A549 treated with DMSO at 1 μM for 4 hours (cell line): ENCODE results near the gene RPS6KA5. TPM values are rescaled to one million over a fixed set of nuclear protein-coding genes. Genes with fewer than 3 reads are reported as not detected.

Experiments used
- total RNA-seq: library from RNA; stranded (reverse); fragments of 200-300 nt; extraction: Qiagen RNA extraction; gene quantifications from 5 replicates; pipeline ENCODE4 v1.2.3, GENCODE V29; 2022; ENCODE audit warnings: low read depth

The RPS6KA5 gene
- 2.6 to 4.4 TPM (median 3.8 TPM) in 5 replicates for total RNA-seq

GRCh38 chr14:91060351-91061055 is at the start of gene RPS6KA5:
RPS6KA5 (minus strand) TSS chr14:91060641; CDS start chr14:91060434, 207 bp downstream.

GRCh38 chr14:90815822-90816662 is 244.4 kb downstream of the RPS6KA5 start, which contains the start of gene TTC7B:
TTC7B (minus strand) TSS chr14:90816430; CDS start chr14:90816295, 135 bp downstream.

Other genes starting within 250 kb of the RPS6KA5 start
- gene TTC7B, start 244.2 kb downstream of the RPS6KA5 start, total RNA-seq, result 15.6 to 25.1 TPM (median 20.3 TPM) in 5 replicates
- 14.8 to 20.6 TPM (median 15.7 TPM) in 5 replicates for gene DGLUCY, start 53.4 kb upstream of the RPS6KA5 start, total RNA-seq
- gene GPR68, start 184.1 kb upstream of the RPS6KA5 start, total RNA-seq, result 0.05 to 0.11 TPM (median 0.06 TPM) in 4 of 5 replicates, not detected in the other